Measurements from ENCODE around the gene GLIS2.

GLIS2 gene

DNA sequence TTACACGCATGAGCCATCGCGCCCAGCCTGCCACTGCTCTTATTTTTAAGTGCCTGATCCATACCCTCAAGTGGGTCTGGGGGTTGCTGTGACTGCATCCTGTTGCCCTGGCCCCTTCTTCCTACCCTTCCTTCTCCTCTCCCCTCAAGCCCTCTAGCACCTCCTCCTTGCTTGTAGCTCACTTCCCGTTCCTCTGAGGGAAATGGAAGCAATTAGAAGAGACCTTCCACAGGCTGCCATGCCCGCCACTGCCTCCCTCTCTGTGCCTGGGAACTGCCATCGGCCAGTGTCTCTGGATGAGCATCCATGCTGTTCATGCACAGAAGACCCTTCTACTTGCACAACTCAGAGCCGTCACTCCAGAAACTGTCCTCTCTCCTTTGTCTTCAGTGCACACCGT lies 32.4 kb upstream of the GLIS2 start:
- H3K4me1 ChIP-seq (ENCODE audit: control insufficient read depth, low read depth, low read length): no peaks in the 10 kb centered on the region
- H4K5ac ChIP-seq (ENCODE audit: low read length): no peak overlapping the region
- no peak overlapping the region for H2AK5ac ChIP-seq (ENCODE audit: low read length)
- DNase-seq: no peak
- H3K79me1 ChIP-seq (ENCODE audit: low read length): no peaks in the 10 kb centered on the region
- no peak overlapping the region for H3K4me3 ChIP-seq (ENCODE audit: low read length)
- no peak overlapping the region for H2BK5ac ChIP-seq (ENCODE audit: low read length)
- H3K56ac ChIP-seq (ENCODE audit: low read length): no peak overlapping the region
- H3K27me3 ChIP-seq (ENCODE audit: insufficient read depth, low read length, poor library complexity): no peaks in the 10 kb centered on the region
- no peak overlapping the region for H2BK15ac ChIP-seq (replicated peaks; ENCODE audit: low read depth)
- no peak overlapping the region for H3K9ac ChIP-seq (ENCODE audit: low read length)
- no peak overlapping the region for H3K18ac ChIP-seq (ENCODE audit: low read length)
- WGBS (ENCODE audit: extremely low coverage, insufficient coverage, low lambda C conversion rate): no CpG with 5 or more reads among the region's 8 CpGs
- H3K23ac ChIP-seq (ENCODE audit: low read length): no peak overlapping the region
- no peak overlapping the region for H3K4me2 ChIP-seq (ENCODE audit: low read length)
- no peaks in the 10 kb centered on the region for H3K36me3 ChIP-seq (ENCODE audit: control insufficient read depth, insufficient read depth, low read length)
- no peak overlapping the region for H3K27ac ChIP-seq (ENCODE audit: low read depth, low read length)
- no peak overlapping the region for H4K8ac ChIP-seq (ENCODE audit: low read depth, low read length)
- no peaks in the 10 kb centered on the region for H3K79me2 ChIP-seq (ENCODE audit: control insufficient read depth, insufficient read depth, low read length)
- no peak overlapping the region for H2BK120ac ChIP-seq (ENCODE audit: low read depth, low read length)
- H3K4ac ChIP-seq (ENCODE audit: low read depth, low read length): no peak overlapping the region

DNA sequence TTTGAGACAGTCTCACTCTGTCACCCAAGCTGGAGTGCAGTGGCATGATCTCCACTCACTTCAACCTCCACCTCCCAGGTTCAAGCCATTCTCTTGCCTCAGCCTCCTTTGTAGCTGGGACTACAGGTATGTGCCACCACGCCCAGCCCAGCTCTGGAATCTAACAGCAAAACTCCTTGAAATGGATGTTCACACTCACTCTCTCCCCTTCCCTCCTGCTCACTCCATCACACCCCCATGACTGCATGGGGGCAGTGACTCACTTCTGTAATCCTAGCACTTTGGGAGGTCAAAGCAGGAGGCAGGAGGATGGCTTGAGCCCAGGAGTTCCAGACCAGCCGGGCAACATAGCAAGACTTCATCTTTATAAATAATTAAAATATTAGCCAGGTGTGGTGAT lies 31.9 kb upstream of the GLIS2 start:
- no CpG with 5 or more reads among the region's 2 CpGs for WGBS (ENCODE audit: extremely low coverage, insufficient coverage, low lambda C conversion rate)
- H3K27me3 ChIP-seq (ENCODE audit: insufficient read depth, low read length, poor library complexity): no peaks in the 10 kb centered on the region

DNA sequence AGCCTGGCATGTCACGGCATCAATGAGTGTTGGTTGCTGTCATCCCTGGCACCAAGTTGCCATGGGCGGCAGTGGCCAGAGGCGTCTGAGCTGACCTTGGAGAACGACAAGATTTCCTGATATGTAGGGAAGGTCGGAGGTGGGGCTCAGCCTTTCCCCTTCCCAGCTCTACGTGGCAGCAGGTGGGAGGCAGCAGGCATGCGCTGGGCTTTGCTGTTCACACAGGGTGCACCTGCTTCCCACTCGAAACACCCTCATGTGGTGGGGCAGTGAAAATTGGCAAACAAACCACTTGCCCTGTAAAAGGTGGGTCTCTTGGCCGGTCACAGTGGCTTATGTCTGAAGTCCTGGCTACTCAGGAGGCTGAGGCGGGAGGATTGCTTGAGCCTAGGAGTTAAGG lies 30.7 kb upstream of the GLIS2 start:
- no peaks in the 10 kb centered on the region for H3K4me1 ChIP-seq (ENCODE audit: control insufficient read depth, low read depth, low read length)
- no peaks in the 10 kb centered on the region for H3K79me2 ChIP-seq (ENCODE audit: control insufficient read depth, insufficient read depth, low read length)
- H4K5ac ChIP-seq (ENCODE audit: low read length): no peak overlapping the region
- no peak overlapping the region for H3K23ac ChIP-seq (ENCODE audit: low read length)
- no peak overlapping the region for H2AK5ac ChIP-seq (ENCODE audit: low read length)
- H3K27ac ChIP-seq (ENCODE audit: low read depth, low read length): no peak overlapping the region
- H3K79me1 ChIP-seq (ENCODE audit: low read length): no peaks in the 10 kb centered on the region
- no peak overlapping the region for H3K9ac ChIP-seq (ENCODE audit: low read length)
- WGBS (ENCODE audit: extremely low coverage, insufficient coverage, low lambda C conversion rate): no CpG with 5 or more reads among the region's 10 CpGs
- H2BK120ac ChIP-seq (ENCODE audit: low read depth, low read length): no peak overlapping the region
- H3K36me3 ChIP-seq (ENCODE audit: control insufficient read depth, insufficient read depth, low read length): no peaks in the 10 kb centered on the region
- DNase-seq: no peak
- H2BK15ac ChIP-seq (replicated peaks; ENCODE audit: low read depth): no peak overlapping the region
- H3K4me2 ChIP-seq (ENCODE audit: low read length): no peak overlapping the region
- no peak overlapping the region for H3K18ac ChIP-seq (ENCODE audit: low read length)
- H4K8ac ChIP-seq (ENCODE audit: low read depth, low read length): no peak overlapping the region
- no peak overlapping the region for H3K56ac ChIP-seq (ENCODE audit: low read length)
- no peak overlapping the region for H2BK5ac ChIP-seq (ENCODE audit: low read length)
- H3K4me3 ChIP-seq (ENCODE audit: low read length): no peak overlapping the region
- no peak overlapping the region for H3K4ac ChIP-seq (ENCODE audit: low read depth, low read length)
- H3K27me3 ChIP-seq (ENCODE audit: insufficient read depth, low read length, poor library complexity): no peaks in the 10 kb centered on the region

More for the DNA sequence above, 31.9 kb upstream of the GLIS2 start:
- Histone ChIP-seq H2BK15ac (replicated peaks; ENCODE audit: low read depth) (no peak overlapping the region), H3K79me2 (ENCODE audit: control insufficient read depth, insufficient read depth, low read length) (no peaks in the 10 kb centered on the region), H3K9ac (ENCODE audit: low read length) (no peak overlapping the region), H2BK120ac (ENCODE audit: low read depth, low read length) (no peak overlapping the region), H3K4ac (ENCODE audit: low read depth, low read length) (no peak overlapping the region), H2BK5ac (ENCODE audit: low read length) (no peak overlapping the region), H3K4me2 (ENCODE audit: low read length) (no peak overlapping the region), H3K23ac (ENCODE audit: low read length) (no peak overlapping the region), H3K27ac (ENCODE audit: low read depth, low read length) (no peak overlapping the region), H4K8ac (ENCODE audit: low read depth, low read length) (no peak overlapping the region), H2AK5ac (ENCODE audit: low read length) (no peak overlapping the region), H3K56ac (ENCODE audit: low read length) (peak overlapping the region; percentile 15), H3K4me3 (ENCODE audit: low read length) (no peak overlapping the region), H3K36me3 (ENCODE audit: control insufficient read depth, insufficient read depth, low read length) (no peaks in the 10 kb centered on the region), H3K79me1 (ENCODE audit: low read length) (no peaks in the 10 kb centered on the region), H3K4me1 (ENCODE audit: control insufficient read depth, low read depth, low read length) (no peaks in the 10 kb centered on the region), H4K5ac (ENCODE audit: low read length) (no peak overlapping the region), H3K18ac (ENCODE audit: low read length) (no peak overlapping the region)
- peak; percentile 81 for DNase-seq

DNA sequence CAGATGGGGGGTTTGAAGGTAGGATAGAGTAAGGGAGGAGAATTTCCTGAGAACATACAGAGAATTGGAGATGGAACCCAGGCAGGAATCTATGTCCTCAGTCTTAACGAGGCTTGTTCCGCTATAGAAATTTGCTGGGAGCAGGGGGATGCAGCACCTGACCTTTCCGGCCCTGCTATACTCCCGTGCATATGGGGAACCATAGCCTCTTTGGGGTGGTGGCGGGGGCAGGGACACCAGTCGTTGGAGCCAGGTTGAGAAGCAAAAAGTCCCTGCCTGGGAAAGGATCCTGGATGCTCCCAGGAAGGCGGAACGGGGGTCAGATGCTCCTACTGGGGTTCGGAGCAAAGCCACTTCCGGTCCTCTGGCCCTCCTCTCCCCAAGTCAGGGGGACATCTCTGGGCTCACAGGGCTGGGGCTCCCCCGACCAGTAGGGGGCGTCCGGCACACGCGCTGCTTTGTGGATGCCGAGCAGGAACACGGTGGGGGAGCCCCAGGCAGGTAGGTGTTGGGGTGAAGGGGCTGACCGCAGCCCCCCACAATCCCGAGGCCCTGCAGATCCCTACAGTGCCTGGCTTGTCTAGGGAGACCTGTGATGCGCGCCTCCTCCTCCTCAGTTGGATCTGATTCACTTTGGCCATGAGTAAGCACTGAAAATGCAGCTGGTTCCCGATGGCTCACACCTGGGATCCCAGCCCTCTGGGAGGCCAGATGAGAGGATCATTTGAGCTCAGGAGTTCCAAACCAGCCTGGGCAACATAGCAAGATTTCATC lies 27.5 kb upstream of the GLIS2 start:
- DNase-seq: peak; percentile 79
- no CpG with 5 or more reads among the region's 22 CpGs for WGBS (ENCODE audit: extremely low coverage, insufficient coverage, low lambda C conversion rate)
- H2BK120ac ChIP-seq (ENCODE audit: low read depth, low read length): no peak overlapping the region
- no peaks in the 10 kb centered on the region for H3K79me1 ChIP-seq (ENCODE audit: low read length)
- no peak overlapping the region for H3K4ac ChIP-seq (ENCODE audit: low read depth, low read length)
- no peak overlapping the region for H3K18ac ChIP-seq (ENCODE audit: low read length)
- H3K56ac ChIP-seq (ENCODE audit: low read length): peak overlapping the region; percentile 65
- no peak overlapping the region for H2BK15ac ChIP-seq (replicated peaks; ENCODE audit: low read depth)
- H4K5ac ChIP-seq (ENCODE audit: low read length): no peak overlapping the region
- no peak overlapping the region for H4K8ac ChIP-seq (ENCODE audit: low read depth, low read length)
- H2AK5ac ChIP-seq (ENCODE audit: low read length): no peak overlapping the region
- no peak overlapping the region for H3K4me2 ChIP-seq (ENCODE audit: low read length)
- peaks cover 1% of the 10 kb centered on the region for H3K4me1 ChIP-seq (ENCODE audit: control insufficient read depth, low read depth, low read length)
- no peaks in the 10 kb centered on the region for H3K27me3 ChIP-seq (ENCODE audit: insufficient read depth, low read length, poor library complexity)
- H3K9ac ChIP-seq (ENCODE audit: low read length): peak overlapping the region; percentile 2
- no peak overlapping the region for H2BK5ac ChIP-seq (ENCODE audit: low read length)
- no peaks in the 10 kb centered on the region for H3K36me3 ChIP-seq (ENCODE audit: control insufficient read depth, insufficient read depth, low read length)
- H3K79me2 ChIP-seq (ENCODE audit: control insufficient read depth, insufficient read depth, low read length): no peaks in the 10 kb centered on the region
- no peak overlapping the region for H3K27ac ChIP-seq (ENCODE audit: low read depth, low read length)
- no peak overlapping the region for H3K23ac ChIP-seq (ENCODE audit: low read length)
- no peak overlapping the region for H3K4me3 ChIP-seq (ENCODE audit: low read length)

DNA sequence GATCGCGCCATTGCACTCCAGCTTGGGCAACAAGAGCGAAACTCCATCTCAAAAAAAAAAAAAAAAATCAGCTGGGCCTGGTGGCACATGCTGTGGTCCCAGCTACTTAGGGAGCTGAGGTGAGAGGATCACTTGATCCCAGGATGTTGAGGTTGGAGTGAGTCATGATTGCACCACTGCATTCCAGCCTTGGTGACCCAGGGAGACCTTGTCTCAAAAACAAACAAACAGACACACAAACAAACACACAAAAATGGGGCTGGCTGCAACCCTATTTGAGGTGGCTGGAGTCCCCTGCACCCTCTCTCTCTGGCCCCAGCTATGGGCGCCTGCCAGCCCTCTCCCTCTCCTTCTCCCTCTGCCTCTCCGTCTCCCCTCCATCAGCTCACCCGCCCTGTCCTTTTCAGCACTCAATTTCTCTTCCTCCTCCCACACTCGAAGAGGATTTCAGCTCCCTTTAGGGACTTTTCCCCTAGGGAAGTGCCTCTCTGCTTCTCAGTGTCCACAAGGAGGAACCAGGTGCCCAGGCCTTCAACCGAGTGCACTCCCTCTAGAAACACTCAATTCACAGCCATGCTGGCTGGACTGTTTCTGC lies 25.5 kb upstream of the GLIS2 start:
- no peak overlapping the region for H3K18ac ChIP-seq (ENCODE audit: low read length)
- no peaks in the 10 kb centered on the region for H3K36me3 ChIP-seq (ENCODE audit: control insufficient read depth, insufficient read depth, low read length)
- no peak overlapping the region for H4K5ac ChIP-seq (ENCODE audit: low read length)
- no peak overlapping the region for H3K4ac ChIP-seq (ENCODE audit: low read depth, low read length)
- peak overlapping the region; percentile 19 for H3K9ac ChIP-seq (ENCODE audit: low read length)
- no peaks in the 10 kb centered on the region for H3K27me3 ChIP-seq (ENCODE audit: insufficient read depth, low read length, poor library complexity)
- H3K4me3 ChIP-seq (ENCODE audit: low read length): no peak overlapping the region
- H2BK15ac ChIP-seq (replicated peaks; ENCODE audit: low read depth): no peak overlapping the region
- no peaks in the 10 kb centered on the region for H3K79me1 ChIP-seq (ENCODE audit: low read length)
- peaks cover 9% of the 10 kb centered on the region for H3K4me1 ChIP-seq (ENCODE audit: control insufficient read depth, low read depth, low read length)
- H3K4me2 ChIP-seq (ENCODE audit: low read length): no peak overlapping the region
- H3K79me2 ChIP-seq (ENCODE audit: control insufficient read depth, insufficient read depth, low read length): no peaks in the 10 kb centered on the region
- H2BK120ac ChIP-seq (ENCODE audit: low read depth, low read length): no peak overlapping the region
- H2BK5ac ChIP-seq (ENCODE audit: low read length): no peak overlapping the region
- no peak overlapping the region for H3K23ac ChIP-seq (ENCODE audit: low read length)
- DNase-seq: peak; percentile 97
- peak overlapping the region; percentile 20 for H3K27ac ChIP-seq (ENCODE audit: low read depth, low read length)
- no peak overlapping the region for H4K8ac ChIP-seq (ENCODE audit: low read depth, low read length)
- peak overlapping the region; percentile 60 for H3K56ac ChIP-seq (ENCODE audit: low read length)
- WGBS (ENCODE audit: extremely low coverage, insufficient coverage, low lambda C conversion rate): no CpG with 5 or more reads among the region's 8 CpGs
- no peak overlapping the region for H2AK5ac ChIP-seq (ENCODE audit: low read length)

Measured in mesendoderm (in vitro differentiated cells).